ENCODE data around the gene C1orf116.

Gene C1orf116

GRCh38 chr1:206992790-206993189 is 39.8 kb downstream of the C1orf116 start:
- DNase-seq (ENCODE audit: low spot score): no peak

GRCh38 chr1:206987873-206988272 is 44.7 kb downstream of the C1orf116 start:
- DNase-seq (ENCODE audit: low spot score): no peak

- no peak for DNase-seq (ENCODE audit: low spot score)
Measured at GRCh38 chr1:206986885-206987284, 45.7 kb downstream of the C1orf116 start.

GRCh38 chr1:206986402-206986801 is 46.2 kb downstream of the C1orf116 start:
- DNase-seq (ENCODE audit: low spot score): no peak

GRCh38 chr1:206985162-206985749 is 47.3 kb downstream of the C1orf116 start:
- no peak for DNase-seq (ENCODE audit: low spot score)

GRCh38 chr1:206982216-206982615 is 50.3 kb downstream of the C1orf116 start:
- DNase-seq (ENCODE audit: low spot score): peak; percentile 60

GRCh38 chr1:206979379-206980043 is 53.0 kb downstream of the C1orf116 start:
- no peak for DNase-seq (ENCODE audit: low spot score)

GRCh38 chr1:206978259-206978658 is 54.3 kb downstream of the C1orf116 start:
- no peak for DNase-seq (ENCODE audit: low spot score)

GRCh38 chr1:206975306-206975705 is 57.2 kb downstream of the C1orf116 start:
- no peak for DNase-seq (ENCODE audit: low spot score)

GRCh38 chr1:206974140-206974539 is 58.4 kb downstream of the C1orf116 start:
- no peak for DNase-seq (ENCODE audit: low spot score)

GRCh38 chr1:206972728-206973127 is 59.8 kb downstream of the C1orf116 start:
- DNase-seq (ENCODE audit: low spot score): no peak

- no peak for DNase-seq (ENCODE audit: low spot score)
Measured at GRCh38 chr1:206971029-206971655, 61.4 kb downstream of the C1orf116 start.

GRCh38 chr1:206970446-206970845 is 62.1 kb downstream of the C1orf116 start, which contains the start of gene FCAMR:
TSS of gene FCAMR (minus strand) at chr1:206970460. CDS start at chr1:206970125, 335 bp downstream.
- DNase-seq (ENCODE audit: low spot score): no peak

GRCh38 chr1:206969090-206969489 is 63.5 kb downstream of the C1orf116 start:
- DNase-seq (ENCODE audit: low spot score): no peak
